GM13977 (cell line): ENCODE data around the gene CRADD.

ENCODE experiments used
- DNase-seq: peaks from one replicate; pipeline ENCODE4 v3.0.0; 2012; ENCODE audit warnings: low spot score
- in situ Hi-C: fragments of 300-500 bp; cut with MboI; formaldehyde crosslinking; loops from one replicate; pipeline ENCODE4 v1.12.0; 2022; ENCODE audit warnings: low sequenced_read_pairs, low pct_unique_long_range_greater_than_20kb, mixed read lengths, inconsistent platforms; ENCODE audit not compliant: unreplicated experiment
- TF ChIP-seq, protein P1 (sequence below): IDR thresholded peaks from 2 replicates; pipeline ENCODE4 v1.5.1; 2012; ENCODE audit warnings: mild to moderate bottlenecking, control low read depth; ENCODE audit not compliant: insufficient read depth; ENCODE audit errors: extremely low read depth, missing control alignments

Gene CRADD

GRCh38 chr12:93676408-93677194 is 574 bp upstream of the CRADD start:
- no peak for DNase-seq
- TF ChIP-seq, protein P1, sequence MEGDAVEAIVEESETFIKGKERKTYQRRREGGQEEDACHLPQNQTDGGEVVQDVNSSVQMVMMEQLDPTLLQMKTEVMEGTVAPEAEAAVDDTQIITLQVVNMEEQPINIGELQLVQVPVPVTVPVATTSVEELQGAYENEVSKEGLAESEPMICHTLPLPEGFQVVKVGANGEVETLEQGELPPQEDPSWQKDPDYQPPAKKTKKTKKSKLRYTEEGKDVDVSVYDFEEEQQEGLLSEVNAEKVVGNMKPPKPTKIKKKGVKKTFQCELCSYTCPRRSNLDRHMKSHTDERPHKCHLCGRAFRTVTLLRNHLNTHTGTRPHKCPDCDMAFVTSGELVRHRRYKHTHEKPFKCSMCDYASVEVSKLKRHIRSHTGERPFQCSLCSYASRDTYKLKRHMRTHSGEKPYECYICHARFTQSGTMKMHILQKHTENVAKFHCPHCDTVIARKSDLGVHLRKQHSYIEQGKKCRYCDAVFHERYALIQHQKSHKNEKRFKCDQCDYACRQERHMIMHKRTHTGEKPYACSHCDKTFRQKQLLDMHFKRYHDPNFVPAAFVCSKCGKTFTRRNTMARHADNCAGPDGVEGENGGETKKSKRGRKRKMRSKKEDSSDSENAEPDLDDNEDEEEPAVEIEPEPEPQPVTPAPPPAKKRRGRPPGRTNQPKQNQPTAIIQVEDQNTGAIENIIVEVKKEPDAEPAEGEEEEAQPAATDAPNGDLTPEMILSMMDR: no peak
- in situ Hi-C loops: no loop called here

- DNase-seq: no peak
- TF ChIP-seq, protein P1: no peak
- in situ Hi-C loops: no loop called here
Measured at GRCh38 chr12:93678779-93679178, 1.6 kb downstream of the CRADD start.

DNA sequence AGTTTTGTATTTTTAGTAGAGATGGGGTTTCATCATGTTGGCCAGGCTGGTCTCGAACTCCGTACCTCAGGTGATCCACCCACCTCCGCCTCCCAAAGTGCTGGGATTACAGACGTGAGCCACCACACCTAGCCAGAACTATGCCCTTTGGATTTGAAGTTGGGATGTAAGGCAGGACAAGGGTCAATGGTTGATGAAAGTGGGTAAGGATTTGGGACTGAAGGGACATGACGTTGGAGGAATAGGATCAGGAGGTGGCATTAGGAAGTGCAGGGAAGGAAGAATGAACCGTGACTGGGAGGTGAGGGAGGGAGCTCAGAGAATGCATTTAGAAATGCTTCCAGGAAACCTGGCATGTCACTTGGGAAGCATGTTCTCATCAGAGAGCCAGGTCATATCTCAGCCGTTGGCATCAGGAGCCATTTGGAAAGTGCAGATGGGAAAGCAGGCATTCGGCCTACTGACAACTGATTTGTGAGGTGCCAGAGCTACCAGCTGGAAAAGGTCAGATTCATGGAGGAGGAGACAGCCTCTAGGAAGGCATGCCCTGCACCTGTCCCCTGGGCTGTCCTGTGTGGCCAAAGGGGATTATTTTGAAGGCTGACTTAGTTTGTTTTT is 2.2 kb downstream of the CRADD start:
- DNase-seq: no peak
- TF ChIP-seq, protein P1: no peak
- in situ Hi-C loops: no loop called here

- TF ChIP-seq, protein P1: no peak
- in situ Hi-C loops: no loop called here
- DNase-seq: no peak
Measured at GRCh38 chr12:93680006-93680405, 2.8 kb downstream of the CRADD start.

GRCh38 chr12:93682846-93683261 is 5.7 kb downstream of the CRADD start:
- DNase-seq: no peak
- in situ Hi-C loops: no loop called here

GRCh38 chr12:93683410-93683809 is 6.2 kb downstream of the CRADD start:
- no peak for DNase-seq
- TF ChIP-seq, protein P1: no peak
- in situ Hi-C loops: no loop called here

More at GRCh38 chr12:93682846-93683261, 5.7 kb downstream of the CRADD start:
- TF ChIP-seq, protein P1: no peak
